Stimulated activated CD8-positive, alpha-beta memory T cell treated with anti-CD3 and anti-CD28 coated beads, Interleukin-12 subunit alpha, Interleukin-12 subunit beta, amount 100 ng/mL, for 1 hour (primary cell): Measurements from ENCODE around the gene DECR2.

Source experiments
- DNase-seq: peaks from one replicate; pipeline ENCODE4 v3.0.0-alpha.2; 2020; ENCODE audit warnings: low read depth

The DECR2 gene

GRCh38 chr16:444027-444426 lies 42.3 kb downstream of the DECR2 start:
- no peak for DNase-seq

GRCh38 chr16:445566-445965 lies 43.9 kb downstream of the DECR2 start:
- no peak for DNase-seq

GRCh38 chr16:450385-450784 lies 48.7 kb downstream of the DECR2 start:
- no peak for DNase-seq

GRCh38 chr16:450785-451512 lies 49.3 kb downstream of the DECR2 start:
- no peak for DNase-seq

GRCh38 chr16:454397-454940 lies 52.8 kb downstream of the DECR2 start:
- DNase-seq: no peak

- no peak for DNase-seq
Measured at GRCh38 chr16:455453-455852, 53.8 kb downstream of the DECR2 start.

GRCh38 chr16:456891-457483 lies 55.3 kb downstream of the DECR2 start:
- DNase-seq: no peak

GRCh38 chr16:457732-458400 lies 56.2 kb downstream of the DECR2 start:
- no peak for DNase-seq

GRCh38 chr16:459761-460160 lies 58.1 kb downstream of the DECR2 start:
- DNase-seq: no peak

- DNase-seq: no peak
Measured at GRCh38 chr16:460787-461186, 59.1 kb downstream of the DECR2 start.
